ENCODE data around the gene WDR5. TPM values are rescaled to one million over a fixed set of nuclear protein-coding genes. Genes with fewer than 3 reads are reported as not detected.

The WDR5 gene
- total and polyA plus RNA-seq, 9 of the 15 experiments (the other 6 are each of a cell fraction or from before 2014, with no cell fraction given), result 3.0 to 56.8 (median 38.6) TPM

GRCh38 chr9:134111064-134111463 lies 24.8 kb upstream of the WDR5 start:
- Histone ChIP-seq H3K27me3 (ENCODE audit: control insufficient read depth in 2 of 2, insufficient read depth in 2 of 2, low read length in 2 of 2) (peaks cover 7 to 13% of the 10 kb centered on the region in 2 experiments; a peak in 3 of 5 replicates), H3K4me1 (replicated peaks in 1 of 2; ENCODE audit: control insufficient read depth in 2 of 2, insufficient read depth in 2 of 2, low read length in 2 of 2) (no peaks in the 10 kb centered on the region), H3K27ac (ENCODE audit: extremely low read depth, low read depth, low read length) (no peak overlapping the region), H3K4me3 (no peak overlapping the region), H3K9me3 (replicated peaks; ENCODE audit: control insufficient read depth, insufficient read depth, low read depth, low read length) (no peaks in the 10 kb centered on the region), H3K79me2 (ENCODE audit: control insufficient read depth, insufficient read depth, low read length) (no peaks in the 10 kb centered on the region), H4K20me1 (replicated peaks; ENCODE audit: control insufficient read depth, insufficient read depth, low read length) (no peaks in the 10 kb centered on the region), H3K9me1 (ENCODE audit: control insufficient read depth, insufficient read depth, low read length) (no peaks in the 10 kb centered on the region), H3K9ac (ENCODE audit: insufficient read depth in 1 of 2, low read depth in 2 of 2, low read length in 2 of 2) (no peak overlapping the region), H2AFZ (ENCODE audit: low read depth, low read length) (no peak overlapping the region), H3K36me3 (ENCODE audit: control insufficient read depth, insufficient read depth, low read length) (no peaks in the 10 kb centered on the region), H3K4me2 (ENCODE audit: insufficient read depth, low read length) (no peak overlapping the region)
- ChIA-PET POLR2A (no interaction called here), CTCF (ENCODE audit: low intra/inter-chr PET ratio) (no interaction called here)
- no peak for TF ChIP-seq PRPF4 (IDR thresholded peaks at IDR 0.05; ENCODE audit: insufficient read depth, low read depth, low read length, poor library complexity, severe bottlenecking)
- no peak for TF ChIP-seq XRCC4 (IDR thresholded peaks at IDR 0.05; ENCODE audit: extremely low read depth, insufficient read depth, insufficient read length)
- no peak for TF ChIP-seq HMGXB4 (CRISPR knock-in tag; IDR thresholded peaks at IDR 0.05)
- TF ChIP-seq HOMEZ (CRISPR knock-in tag; IDR thresholded peaks at IDR 0.05), result no peak
- TF ChIP-seq ZNF79 (CRISPR knock-in tag; IDR thresholded peaks at IDR 0.05; ENCODE audit: low read depth), result no peak
- TF ChIP-seq PPARD (CRISPR knock-in tag; IDR thresholded peaks at IDR 0.05), result no peak
- no peak for TF ChIP-seq MLLT1 (IDR thresholded peaks at IDR 0.05)
- no peak for TF ChIP-seq NR2C1 (IDR thresholded peaks at IDR 0.05)
- no peak for TF ChIP-seq NR2C1 (tag; IDR thresholded peaks at IDR 0.05)
- TF ChIP-seq HOXB6 (CRISPR knock-in tag; IDR thresholded peaks at IDR 0.05; ENCODE audit: borderline replicate concordance), result no peak
- TF ChIP-seq KDM5B (IDR thresholded peaks at IDR 0.05; ENCODE audit: insufficient replicate concordance, low read depth, low read length), result no peak
- no peak for TF ChIP-seq PREB (CRISPR knock-in tag; IDR thresholded peaks at IDR 0.05)
- no peak for TF ChIP-seq RNF2 (IDR thresholded peaks at IDR 0.05)
- TF ChIP-seq ZFP30 (CRISPR knock-in tag; IDR thresholded peaks at IDR 0.05; ENCODE audit: borderline replicate concordance), result no peak
- no peak for TF ChIP-seq ELF1 (tag; IDR thresholded peaks at IDR 0.05)
- no peak for FAIRE-seq
- no TSS peak for BruUV-seq (replicated peaks)
- in situ Hi-C loops (cut with MboI), result no loop called here
- DNase-seq (ENCODE audit: extremely low read depth in 1 of 4, low spot score in 3 of 4), result no peak
- intact Hi-C loops (cut with micrococcal nuclease), result no loop called here
- no peak for ATAC-seq
- WGBS (ENCODE audit: insufficient coverage, low coverage, missing lambda C conversion rate), result 15% methylated on average over 9 of the region's 9 CpGs

Measured in K562 (cell line).